B cell (primary cell): ENCODE data around the gene PRXL2A. TPM values are rescaled to one million over a fixed set of nuclear protein-coding genes. Genes with fewer than 3 reads are reported as not detected.

Experiments
- ATAC-seq: fragments of 200-7000 bp; cut with Tn5 transposase; one replicate; pipeline ENCODE4 v1.10.0; 2021; ENCODE audit warnings: low read depth, mild to moderate bottlenecking, moderate number of reproducible peaks, moderate library complexity
- CTCF ChIA-PET: fragments of 350-600 bp; sonication (Branson Sonifier 250); formaldehyde crosslinking; loops from one replicate; lab custom pipeline; 2021; ENCODE audit warnings: antibody characterized with exemption, inconsistent platforms; lab: Charles Lee
- POLR2A ChIA-PET: fragments of 350-600 bp; sonication (Branson Sonifier 250); formaldehyde crosslinking; loops from one replicate; lab custom pipeline; 2021; ENCODE audit warnings: antibody characterized with exemption; lab: Charles Lee
- DNase-seq: peaks from one replicate; pipeline ENCODE4 v3.0.0; 2013
- H2AFZ ChIP-seq: 2 replicates; pipeline ENCODE4 v1.6.1; 2012; ENCODE audit warnings: mild to moderate bottlenecking, low read depth, low read length; ENCODE audit not compliant: insufficient read depth, poor library complexity, severe bottlenecking
- H3K27ac ChIP-seq, 2 donors: 1 replicate in 1 of 2; 2 replicates in 1 of 2; pipeline ENCODE4 v1.5.1; 2012 to 2013; ENCODE audit warnings: low read length in 2 of 2, mild to moderate bottlenecking in 2 of 2, moderate library complexity in 1 of 2
- H3K27me3 ChIP-seq, 4 experiments: fragments of 200-600 bp in 1 of 4; sonication (generic) in 1 of 4; replicated peaks in 1 of 4; 1 replicate in 2 of 4; 2 replicates in 2 of 4; pipeline versions ENCODE4 v1.6.1 to v1.7.0; 2013 to 2016; ENCODE audit warnings: low read length in 3 of 4, mild to moderate bottlenecking in 2 of 4, mixed read lengths in 1 of 4, moderate library complexity in 1 of 4; ENCODE audit not compliant: insufficient read depth in 4 of 4, control insufficient read depth in 3 of 4; ENCODE audit errors: control extremely low read depth in 1 of 4
- H3K36me3 ChIP-seq, 2 experiments: replicated peaks in 1 of 2; 1 replicate in 1 of 2; 2 replicates in 1 of 2; pipeline versions ENCODE4 v1.6.1 to v1.7.1; 2013; ENCODE audit warnings: low read length in 1 of 2; ENCODE audit not compliant: insufficient read depth in 2 of 2, control insufficient read depth in 1 of 2; ENCODE audit errors: control extremely low read depth in 1 of 2, extremely low read depth in 1 of 2
- H3K4me1 ChIP-seq, 2 donors: fragments of 200-600 bp in 1 of 2; sonication (generic) in 1 of 2; 1 replicate in 1 of 2; 2 replicates in 1 of 2; pipeline versions ENCODE4 v1.5.1 to v1.6.1; 2013 to 2017; ENCODE audit warnings: low read length in 2 of 2; ENCODE audit not compliant: control insufficient read depth in 2 of 2, insufficient read depth in 2 of 2
- H3K4me2 ChIP-seq: replicated peaks from 2 replicates; pipeline ENCODE3; 2012; ENCODE audit warnings: mild to moderate bottlenecking, low read depth, low read length; ENCODE audit not compliant: poor library complexity, severe bottlenecking
- H3K4me3 ChIP-seq, 5 experiments: fragments of 200-600 bp in 1 of 5; sonication (generic) in 1 of 5; 1 replicate in 3 of 5; 2 replicates in 2 of 5; pipeline versions ENCODE4 v1.5.1 to v1.7.0; 2011 to 2016; ENCODE audit warnings: low read length in 4 of 5, mild to moderate bottlenecking in 4 of 5, low read depth in 2 of 5, control low read depth in 1 of 5, moderate library complexity in 1 of 5; ENCODE audit not compliant: insufficient read depth in 1 of 5; ENCODE audit errors: control extremely low read depth in 1 of 5, extremely low read depth in 1 of 5
- H3K79me2 ChIP-seq: fragments of 200-600 bp; sonication (generic); one replicate; pipeline ENCODE4 v1.6.0; 2016; ENCODE audit warnings: low read length; ENCODE audit not compliant: control insufficient read depth, insufficient read depth
- H3K9ac ChIP-seq: fragments of 200-600 bp; sonication (generic); 2 replicates; pipeline ENCODE4 v1.6.1; 2017; ENCODE audit warnings: mild to moderate bottlenecking, low read length, moderate library complexity
- H3K9me3 ChIP-seq, 3 donors: one replicate each; pipeline versions ENCODE4 v1.6.1 to v1.7.1; 2013; ENCODE audit warnings: low read length in 2 of 3; ENCODE audit not compliant: control insufficient read depth in 2 of 3, insufficient read depth in 1 of 3; ENCODE audit errors: control extremely low read depth in 1 of 3
- H4K20me1 ChIP-seq: 2 replicates; pipeline ENCODE4 v1.6.0; 2012; ENCODE audit warnings: mild to moderate bottlenecking, low read length; ENCODE audit not compliant: insufficient read depth, control insufficient read depth, poor library complexity, severe bottlenecking
- H3K27ac Mint-ChIP-seq: one replicate; pipeline ENCODE4 v1.8.0; 2021; ENCODE audit warnings: mixed read lengths
- H3K27me3 Mint-ChIP-seq: one replicate; pipeline ENCODE4 v1.8.0; 2021; ENCODE audit warnings: mixed read lengths
- H3K4me1 Mint-ChIP-seq: one replicate; pipeline ENCODE4 v1.8.0; 2021; ENCODE audit warnings: mixed read lengths
- H3K4me3 Mint-ChIP-seq: one replicate; pipeline ENCODE4 v1.8.0; 2021; ENCODE audit warnings: mixed read lengths
- H3K9me3 Mint-ChIP-seq: one replicate; pipeline ENCODE4 v1.8.0; 2022; ENCODE audit warnings: mixed read lengths; ENCODE audit not compliant: insufficient read depth
- CTCF ChIP-seq: fragments of 200-600 bp; IDR thresholded peaks from one replicate; pipeline ENCODE4 v1.8.0; 2022; ENCODE audit warnings: antibody characterized with exemption, mild to moderate bottlenecking
- EZH2 ChIP-seq: IDR thresholded peaks from 2 replicates; pipeline ENCODE4 v1.6.1; 2012; ENCODE audit warnings: borderline replicate concordance, low read depth, mild to moderate bottlenecking, moderate library complexity, low read length; ENCODE audit not compliant: insufficient read depth, poor library complexity, severe bottlenecking
- WGBS: methylation state at CpG from one replicate; pipeline ENCODE4 v1.1.5; 2013; ENCODE audit warnings: missing lambda C conversion rate; ENCODE audit not compliant: insufficient coverage; 5-methylcytosine and 5-hydroxymethylcytosine counted together
- intact Hi-C: fragments of 100-400 bp; cut with micrococcal nuclease; formaldehyde crosslinking; loops from one replicate; pipeline ENCODE4 v1.10.0; 2022
- polyA plus RNA-seq: library from polyadenylated mRNA; depleted of rRNA; stranded (reverse); fragments of >200 nt; gene quantifications from 2 replicates; pipeline ENCODE4 v1.2.3, GENCODE V29; 2012
- total RNA-seq, 2 donors: library from RNA; stranded (reverse); fragments of 120-200 nt in 1 of 2; gene quantifications; 1 replicate in 1 of 2; 2 replicates in 1 of 2; pipeline versions ENCODE4 v1.2.3 to v1.2.4, GENCODE V29; 2013 to 2022

Gene PRXL2A
- total and polyA plus RNA-seq, 2 donors (not counting 1 experiment from before 2014, with no cell fraction given) = 2.8 to 9.4 TPM

- 91% methylated on average over 6 of the region's 9 CpGs for WGBS
- Histone ChIP-seq H3K9ac (no peak overlapping the region), H3K79me2 (no peaks in the 10 kb centered on the region), H3K9me3 (no peaks in the 10 kb centered on the region), H3K4me1 (no peaks in the 10 kb centered on the region), H3K27me3 (no peaks in the 10 kb centered on the region), H3K27ac (no peak overlapping the region), H2AFZ (no peak overlapping the region), H3K4me3 (no peak overlapping the region), H4K20me1 (no peaks in the 10 kb centered on the region), H3K4me2 (no peak overlapping the region), H3K36me3 (no peaks in the 10 kb centered on the region)
- H3K4me1 Mint-ChIP-seq = no peaks in the 10 kb centered on the region
- H3K9me3 Mint-ChIP-seq = no peaks in the 10 kb centered on the region
- ChIA-PET CTCF (no interaction called here), POLR2A (interaction anchor here (0.6 kb wide), 1 partner anchor 23 kb away, joined by 9 read pairs; no protein-coding TSS in a partner anchor)
- H3K27ac Mint-ChIP-seq = no peak overlapping the region
- H3K4me3 Mint-ChIP-seq = no peak overlapping the region
- ATAC-seq (no peak), DNase-seq (no peak)
- TF ChIP-seq CTCF = no peak
- TF ChIP-seq EZH2 = no peak
- no peaks in the 10 kb centered on the region for H3K27me3 Mint-ChIP-seq
- intact Hi-C loops = no loop called here
Measured at GRCh38 chr10:80429521-80429973, 21.2 kb downstream of the PRXL2A start.

- H3K27me3 ChIP-seq = no peaks in the 10 kb centered on the region
- H4K20me1 ChIP-seq = no peaks in the 10 kb centered on the region
- ChIA-PET POLR2A (interaction anchor here (0.5 to 0.6 kb wide), 2 partner anchors 25 to 427 kb away, joined by 6 read pairs; partner anchors contain the start of gene PRXL2A), CTCF (interaction anchor here (3.2 kb wide), 1 partner anchor 72 kb away, joined by 10 read pairs; no protein-coding TSS in a partner anchor)
- Mint-ChIP-seq H3K27me3 (peaks cover 5% of the 10 kb centered on the region), H3K4me1 (no peaks in the 10 kb centered on the region), H3K4me3 (no peak overlapping the region), H3K9me3 (no peaks in the 10 kb centered on the region), H3K27ac (no peak overlapping the region)
- TF ChIP-seq CTCF (no peak), EZH2 (no peak)
- H3K27ac ChIP-seq = no peak overlapping the region
- DNase-seq (no peak), ATAC-seq (no peak)
- H3K4me2 ChIP-seq = no peak overlapping the region
- no peaks in the 10 kb centered on the region for H3K79me2 ChIP-seq
- H2AFZ ChIP-seq = no peak overlapping the region
- 96% methylated on average over 3 of the region's 3 CpGs for WGBS
- intact Hi-C loops = no loop called here
- no peaks in the 10 kb centered on the region for H3K36me3 ChIP-seq
- no peaks in the 10 kb centered on the region for H3K4me1 ChIP-seq
- H3K9ac ChIP-seq = no peak overlapping the region
- no peaks in the 10 kb centered on the region for H3K9me3 ChIP-seq
- no peak overlapping the region for H3K4me3 ChIP-seq
Measured at GRCh38 chr10:80433134-80433533, 24.8 kb downstream of the PRXL2A start.
